Memory B cell (primary cell): Measurements from ENCODE around the gene FGG.

Experiments
- ATAC-seq: fragments of 150-1000 bp; cut with Tn5 transposase; 2 replicates; pipeline ENCODE4 v1.10.0; 2021; ENCODE audit warnings: low read depth, mild to moderate bottlenecking, moderate library complexity
- DNase-seq, 2 donors: peaks; one replicate each; pipeline ENCODE4 v3.0.0; 2022; ENCODE audit warnings: low spot score in 2 of 2
- H3K27ac Mint-ChIP-seq: one replicate; pipeline ENCODE4 v1.8.0; 2022; ENCODE audit warnings: mild to moderate bottlenecking, moderate library complexity, mixed read lengths
- H3K27me3 Mint-ChIP-seq: one replicate; pipeline ENCODE4 v1.8.0; 2022; ENCODE audit warnings: mixed read lengths
- H3K36me3 Mint-ChIP-seq: one replicate; pipeline ENCODE4 v1.8.0; 2022; ENCODE audit warnings: mild to moderate bottlenecking, mixed read lengths
- H3K4me1 Mint-ChIP-seq: one replicate; pipeline ENCODE4 v1.8.0; 2022; ENCODE audit warnings: mixed read lengths
- H3K4me3 Mint-ChIP-seq: one replicate; pipeline ENCODE4 v1.8.0; 2022; ENCODE audit warnings: mild to moderate bottlenecking, moderate library complexity, mixed read lengths
- H3K9me3 Mint-ChIP-seq: one replicate; pipeline ENCODE4 v1.8.0; 2022; ENCODE audit warnings: mixed read lengths

FGG gene

GRCh38 chr4:154612472-154613414 lies at the start of gene FGG:
Gene FGG (minus strand): TSS chr4:154612656. CDS start chr4:154612609, 47 bp downstream.
- Mint-ChIP-seq H3K4me1 (peaks cover 8% of the 10 kb centered on the region), H3K36me3 (no peaks in the 10 kb centered on the region), H3K27ac (no peak within 1 kb of the TSS), H3K4me3 (no peak within 1 kb of the TSS), H3K9me3 (no peaks in the 10 kb centered on the region), H3K27me3 (peaks cover 2% of the 10 kb centered on the region)
- ATAC-seq (no peak), DNase-seq (no peak)

GRCh38 chr4:154660052-154660451 lies 47.6 kb upstream of the FGG start:
- DNase-seq: no peak
- no peak for ATAC-seq
- no peak overlapping the region for H3K27ac Mint-ChIP-seq
- no peaks in the 10 kb centered on the region for H3K4me1 Mint-ChIP-seq
- peaks cover 5% of the 10 kb centered on the region for H3K27me3 Mint-ChIP-seq
- no peaks in the 10 kb centered on the region for H3K36me3 Mint-ChIP-seq
- H3K4me3 Mint-ChIP-seq: no peak overlapping the region
- H3K9me3 Mint-ChIP-seq: no peaks in the 10 kb centered on the region

GRCh38 chr4:154658680-154659405 lies 46.4 kb upstream of the FGG start:
- Mint-ChIP-seq H3K27me3 (peaks cover 5% of the 10 kb centered on the region), H3K4me3 (no peak overlapping the region), H3K36me3 (no peaks in the 10 kb centered on the region), H3K27ac (no peak overlapping the region), H3K9me3 (no peaks in the 10 kb centered on the region), H3K4me1 (no peaks in the 10 kb centered on the region)
- DNase-seq: no peak
- ATAC-seq: no peak

- H3K27ac Mint-ChIP-seq: no peak overlapping the region
- no peak overlapping the region for H3K4me3 Mint-ChIP-seq
- H3K36me3 Mint-ChIP-seq: no peaks in the 10 kb centered on the region
- peaks cover 15% of the 10 kb centered on the region for H3K27me3 Mint-ChIP-seq
- H3K9me3 Mint-ChIP-seq: no peaks in the 10 kb centered on the region
- no peaks in the 10 kb centered on the region for H3K4me1 Mint-ChIP-seq
- DNase-seq (no peak), ATAC-seq (no peak)
Measured at GRCh38 chr4:154643493-154643892, 31.0 kb upstream of the FGG start.

DNA sequence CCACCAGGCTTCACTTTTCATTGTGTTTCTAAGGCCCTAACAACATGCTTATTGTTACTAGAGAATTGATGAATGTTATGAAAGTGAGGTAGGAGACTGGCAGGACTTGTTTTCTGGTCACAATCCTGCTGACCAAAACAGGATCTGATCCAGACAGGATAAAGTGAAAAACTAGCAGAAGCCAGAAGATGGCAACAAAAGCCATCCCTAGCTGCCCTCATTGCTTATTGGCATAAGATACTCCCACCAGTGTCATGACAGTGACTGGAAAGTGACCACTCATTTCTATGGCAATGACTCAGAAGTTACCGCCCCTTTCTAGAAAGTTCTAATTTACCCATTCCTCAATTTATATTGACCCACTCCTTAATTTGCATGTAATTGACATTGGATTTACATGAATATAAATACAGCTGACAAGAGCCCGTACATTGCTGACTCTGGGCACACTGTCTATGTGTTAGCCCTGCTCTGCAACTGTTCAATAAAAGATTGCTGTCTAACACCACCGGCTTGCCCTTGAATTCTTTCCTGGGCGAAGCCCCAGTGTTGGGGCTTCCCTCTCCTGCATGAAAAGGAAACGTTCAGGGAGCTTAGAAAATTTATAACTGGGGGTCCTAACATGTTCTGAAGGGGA lies 30.0 kb upstream of the FGG start:
- H3K4me1 Mint-ChIP-seq: no peaks in the 10 kb centered on the region
- no peak overlapping the region for H3K27ac Mint-ChIP-seq
- H3K36me3 Mint-ChIP-seq: no peaks in the 10 kb centered on the region
- no peak for DNase-seq
- peaks cover 14% of the 10 kb centered on the region for H3K27me3 Mint-ChIP-seq
- no peak for ATAC-seq
- no peak overlapping the region for H3K4me3 Mint-ChIP-seq
- no peaks in the 10 kb centered on the region for H3K9me3 Mint-ChIP-seq

GRCh38 chr4:154640999-154641398 lies 28.5 kb upstream of the FGG start:
- H3K4me1 Mint-ChIP-seq: no peaks in the 10 kb centered on the region
- H3K27me3 Mint-ChIP-seq: peaks cover 11% of the 10 kb centered on the region
- DNase-seq: no peak
- ATAC-seq: no peak
- H3K36me3 Mint-ChIP-seq: no peaks in the 10 kb centered on the region
- no peak overlapping the region for H3K27ac Mint-ChIP-seq
- H3K9me3 Mint-ChIP-seq: peaks cover 2% of the 10 kb centered on the region
- no peak overlapping the region for H3K4me3 Mint-ChIP-seq

- DNase-seq (no peak), ATAC-seq (no peak)
- no peaks in the 10 kb centered on the region for H3K4me1 Mint-ChIP-seq
- no peak overlapping the region for H3K27ac Mint-ChIP-seq
- H3K9me3 Mint-ChIP-seq: peaks cover 4% of the 10 kb centered on the region
- no peak overlapping the region for H3K4me3 Mint-ChIP-seq
- H3K36me3 Mint-ChIP-seq: no peaks in the 10 kb centered on the region
- peaks cover 19% of the 10 kb centered on the region for H3K27me3 Mint-ChIP-seq
Measured at GRCh38 chr4:154634058-154634457, 21.6 kb upstream of the FGG start.

DNA sequence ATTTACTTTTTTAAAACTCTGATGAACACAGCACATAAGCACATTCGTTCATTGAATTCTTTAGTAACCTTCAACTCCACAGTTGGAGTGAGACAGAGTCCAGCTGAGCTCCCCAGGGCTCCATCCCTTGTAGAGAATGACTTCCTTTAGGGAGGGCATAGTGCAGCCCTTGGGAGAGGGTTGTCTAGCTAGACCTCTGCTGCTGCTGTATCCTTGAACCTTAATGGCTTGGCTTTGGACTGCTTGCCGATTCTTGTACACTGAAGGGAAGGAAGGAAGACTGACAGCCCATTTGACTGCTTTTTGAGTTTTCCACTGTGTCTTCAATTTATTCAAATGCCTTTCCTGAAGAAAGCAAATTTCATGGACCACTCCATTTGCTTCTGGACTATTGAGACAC lies 19.4 kb upstream of the FGG start:
- Mint-ChIP-seq H3K27me3 (peaks cover 11% of the 10 kb centered on the region), H3K4me3 (no peak overlapping the region), H3K4me1 (no peaks in the 10 kb centered on the region), H3K36me3 (no peaks in the 10 kb centered on the region), H3K9me3 (peaks cover 4% of the 10 kb centered on the region), H3K27ac (no peak overlapping the region)
- DNase-seq (no peak), ATAC-seq (no peak)

GRCh38 chr4:154630324-154630723 lies 17.9 kb upstream of the FGG start:
- no peaks in the 10 kb centered on the region for H3K36me3 Mint-ChIP-seq
- H3K4me3 Mint-ChIP-seq: no peak overlapping the region
- peaks cover 2% of the 10 kb centered on the region for H3K9me3 Mint-ChIP-seq
- H3K27ac Mint-ChIP-seq: no peak overlapping the region
- H3K27me3 Mint-ChIP-seq: peaks cover 16% of the 10 kb centered on the region
- ATAC-seq (no peak), DNase-seq (no peak)
- peaks cover 5% of the 10 kb centered on the region for H3K4me1 Mint-ChIP-seq

GRCh38 chr4:154626793-154627484 lies 14.5 kb upstream of the FGG start:
- H3K4me3 Mint-ChIP-seq: peak overlapping the region; percentile 18

GRCh38 chr4:154625971-154626370 lies 13.5 kb upstream of the FGG start:
- peaks cover 5% of the 10 kb centered on the region for H3K4me1 Mint-ChIP-seq
- H3K4me3 Mint-ChIP-seq: peak overlapping the region; percentile 63
- peaks cover 10% of the 10 kb centered on the region for H3K27me3 Mint-ChIP-seq
- no peaks in the 10 kb centered on the region for H3K36me3 Mint-ChIP-seq
- no peaks in the 10 kb centered on the region for H3K9me3 Mint-ChIP-seq
- no peak for ATAC-seq
- H3K27ac Mint-ChIP-seq: no peak overlapping the region
- no peak for DNase-seq

More at GRCh38 chr4:154626793-154627484, 14.5 kb upstream of the FGG start:
- ATAC-seq: peak; percentile 91
- DNase-seq: peak; percentile 34 to 55
- Mint-ChIP-seq H3K27ac (no peak overlapping the region), H3K4me1 (peaks cover 5% of the 10 kb centered on the region), H3K27me3 (peaks cover 10% of the 10 kb centered on the region), H3K9me3 (no peaks in the 10 kb centered on the region), H3K36me3 (no peaks in the 10 kb centered on the region)

- Mint-ChIP-seq H3K4me3 (no peak overlapping the region), H3K36me3 (no peaks in the 10 kb centered on the region), H3K27ac (no peak overlapping the region), H3K9me3 (no peaks in the 10 kb centered on the region), H3K4me1 (peaks cover 5% of the 10 kb centered on the region), H3K27me3 (peaks cover 6% of the 10 kb centered on the region)
- no peak for ATAC-seq
- no peak for DNase-seq
Measured at GRCh38 chr4:154623995-154624394, 11.5 kb upstream of the FGG start.

DNA sequence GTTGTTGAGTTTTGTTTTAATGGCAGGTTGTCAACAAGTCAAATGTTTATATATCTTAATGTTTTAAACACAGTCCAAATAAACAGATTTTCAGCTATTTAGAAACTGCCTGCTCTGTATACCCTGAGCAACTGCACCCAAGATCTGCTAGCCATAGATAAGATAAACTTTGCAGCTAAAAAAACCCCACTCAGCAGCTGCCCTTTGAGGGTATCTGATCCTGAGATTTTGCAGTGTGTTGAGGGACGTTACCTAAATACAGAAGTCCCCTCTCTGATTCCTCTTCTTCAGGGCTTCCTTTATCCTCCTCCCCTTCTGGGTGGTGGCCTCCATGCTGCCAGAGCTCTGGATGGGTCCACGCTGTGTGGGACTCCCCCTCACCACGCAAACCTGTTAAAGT lies 11.0 kb upstream of the FGG start:
- Mint-ChIP-seq H3K27ac (no peak overlapping the region), H3K4me1 (peaks cover 5% of the 10 kb centered on the region), H3K27me3 (peaks cover 6% of the 10 kb centered on the region), H3K9me3 (no peaks in the 10 kb centered on the region), H3K4me3 (no peak overlapping the region), H3K36me3 (no peaks in the 10 kb centered on the region)
- DNase-seq (no peak), ATAC-seq (no peak)
